HG02852 (cell line): ENCODE data around the gene LRRC75A.

Experiments
- ATAC-seq: cut with Tn5 transposase; IDR thresholded peaks from one replicate; pipeline ENCODE4 v1.9.1; 2021; ENCODE audit warnings: mild to moderate bottlenecking, moderate library complexity; ENCODE audit not compliant: unreplicated experiment

The LRRC75A gene

DNA sequence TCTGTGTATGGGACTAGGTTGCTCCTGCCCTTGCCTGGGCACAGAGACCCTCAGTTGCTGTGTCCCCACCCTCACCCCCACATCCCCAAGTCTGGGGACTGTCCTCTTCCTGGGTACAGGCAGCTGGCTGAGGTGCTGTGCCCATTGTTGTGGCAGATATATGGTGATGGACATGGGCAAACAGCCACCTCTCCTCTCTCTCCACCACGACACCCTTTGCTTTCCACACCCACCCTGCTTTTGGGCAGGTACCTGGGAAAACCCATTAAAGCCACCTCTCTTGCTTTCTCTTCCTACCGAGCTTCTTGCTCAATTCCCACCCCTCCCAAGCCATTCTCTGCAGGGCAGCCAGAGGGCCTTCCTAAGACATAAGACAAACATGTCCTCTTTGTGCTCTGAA is 54.9 kb downstream of the LRRC75A start:
- ATAC-seq = no peak

DNA sequence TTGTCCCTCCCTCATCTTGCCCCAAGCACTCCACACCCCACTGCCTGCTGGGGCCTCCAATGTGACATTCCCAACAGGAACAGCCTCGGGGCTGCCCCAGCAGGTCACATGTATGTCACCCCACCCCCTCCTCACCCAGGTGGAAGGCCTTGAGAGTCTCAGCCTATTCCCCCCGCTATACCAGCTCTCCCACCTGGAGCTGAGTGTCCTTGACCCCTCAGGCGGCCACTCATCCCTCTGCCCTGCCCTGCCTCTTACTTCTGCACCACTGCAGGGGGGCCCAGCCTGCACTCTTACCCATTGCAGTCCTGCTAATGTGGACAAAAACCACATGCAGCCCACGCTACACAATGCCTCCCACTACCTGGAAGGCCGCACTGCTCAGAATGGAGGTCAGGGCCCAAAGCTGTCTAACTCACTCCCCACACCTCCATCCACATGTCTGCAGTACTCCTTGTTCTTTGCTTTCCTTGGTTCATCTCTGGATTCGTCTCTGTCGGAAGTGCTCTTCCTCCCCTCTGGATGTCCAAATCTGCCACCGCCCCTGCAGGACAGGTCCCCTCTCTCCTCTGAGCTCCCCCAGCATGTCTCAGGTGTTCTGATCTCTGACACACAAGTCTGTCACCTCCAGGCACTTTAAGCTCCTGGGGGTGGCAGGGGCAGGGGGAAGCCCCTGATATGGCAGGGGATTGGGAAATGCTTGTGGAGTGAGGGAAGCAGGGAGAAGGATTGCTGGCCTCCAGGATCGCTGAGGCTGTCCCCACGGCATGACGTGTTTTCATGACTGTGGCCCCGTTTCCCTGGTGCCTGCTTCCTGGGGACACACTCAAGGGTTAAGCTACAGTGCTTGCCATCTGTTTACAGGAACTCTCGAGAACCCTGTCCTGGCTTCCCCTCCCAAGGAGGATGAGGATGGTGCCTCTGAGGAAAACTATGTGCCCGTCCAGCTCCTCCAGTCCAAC is 55.8 kb downstream of the LRRC75A start:
- no peak for ATAC-seq

DNA sequence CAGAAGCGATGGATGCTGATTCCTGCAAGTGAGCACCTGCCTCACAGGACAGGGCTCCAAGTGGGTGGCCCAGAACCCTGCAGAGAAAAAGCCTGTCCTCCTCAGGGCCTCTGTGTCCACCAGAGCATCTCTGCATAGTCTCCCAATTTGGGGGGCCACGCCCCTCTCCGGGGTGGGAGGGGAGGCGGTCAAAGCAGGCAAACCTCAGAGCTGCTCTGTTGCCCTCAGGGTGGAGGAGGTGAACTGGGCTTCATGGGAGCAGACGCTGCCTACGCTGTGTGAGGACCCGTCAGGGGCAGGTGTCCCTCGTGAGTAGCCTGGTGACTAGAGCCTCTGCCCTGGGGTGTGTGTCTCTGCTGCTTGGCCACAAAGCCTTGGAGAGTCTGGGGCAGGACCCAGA is 57.3 kb downstream of the LRRC75A start:
- no peak for ATAC-seq

DNA sequence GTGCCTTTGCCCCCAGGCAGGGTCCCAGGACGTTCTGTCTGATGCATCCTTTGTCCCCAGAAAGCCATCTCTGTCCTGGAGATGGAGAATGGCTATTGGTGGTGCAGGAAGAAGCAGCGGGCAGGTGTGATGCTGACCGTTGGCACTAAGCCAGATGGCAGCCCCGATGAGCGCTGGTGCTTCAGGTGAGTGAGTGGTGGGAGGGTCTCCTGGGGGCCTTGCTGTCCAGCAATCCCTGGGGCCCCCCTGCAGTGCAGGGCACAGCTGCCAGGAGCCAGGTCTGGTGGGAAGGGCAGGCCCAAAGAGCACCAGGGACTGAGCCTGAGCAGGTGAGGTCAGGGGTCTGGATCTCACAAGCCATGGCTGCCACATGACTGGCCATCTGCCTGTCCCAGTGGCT is 58.5 kb downstream of the LRRC75A start:
- ATAC-seq = no peak

DNA sequence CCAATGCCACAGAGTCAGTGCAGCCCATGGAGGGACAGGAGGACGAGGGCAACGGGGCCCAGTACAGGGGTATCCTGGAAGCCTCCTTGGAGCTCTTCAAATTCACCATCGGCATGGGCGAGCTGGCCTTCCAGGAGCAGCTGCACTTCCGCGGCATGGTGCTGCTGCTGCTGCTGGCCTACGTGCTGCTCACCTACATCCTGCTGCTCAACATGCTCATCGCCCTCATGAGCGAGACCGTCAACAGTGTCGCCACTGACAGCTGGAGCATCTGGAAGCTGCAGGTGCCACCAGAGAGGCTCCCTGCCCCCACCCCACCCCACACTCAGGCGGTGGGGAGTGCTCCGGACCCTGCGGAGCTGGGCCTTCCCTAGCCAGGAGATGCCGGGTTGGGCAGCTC is 60.0 kb downstream of the LRRC75A start:
- ATAC-seq = no peak

DNA sequence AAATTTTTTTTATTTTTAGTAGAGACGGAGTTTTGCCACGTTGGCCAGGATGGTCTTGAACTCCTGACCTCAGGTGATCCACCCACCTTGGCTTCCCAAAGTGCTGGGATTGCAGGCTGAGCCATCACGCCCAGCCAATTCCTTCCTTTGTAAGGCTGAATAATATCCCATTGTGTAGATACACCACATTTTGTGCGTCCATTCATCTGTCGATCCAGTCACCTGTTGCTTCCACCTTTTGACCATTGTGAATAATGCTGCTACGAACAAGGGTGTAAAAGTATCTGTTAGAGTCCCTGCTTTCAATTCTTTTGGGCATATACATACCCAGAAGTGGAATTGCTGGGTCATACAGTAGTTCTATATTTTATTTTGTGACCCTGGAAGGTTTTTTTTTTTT is 61.3 kb downstream of the LRRC75A start:
- no peak for ATAC-seq

DNA sequence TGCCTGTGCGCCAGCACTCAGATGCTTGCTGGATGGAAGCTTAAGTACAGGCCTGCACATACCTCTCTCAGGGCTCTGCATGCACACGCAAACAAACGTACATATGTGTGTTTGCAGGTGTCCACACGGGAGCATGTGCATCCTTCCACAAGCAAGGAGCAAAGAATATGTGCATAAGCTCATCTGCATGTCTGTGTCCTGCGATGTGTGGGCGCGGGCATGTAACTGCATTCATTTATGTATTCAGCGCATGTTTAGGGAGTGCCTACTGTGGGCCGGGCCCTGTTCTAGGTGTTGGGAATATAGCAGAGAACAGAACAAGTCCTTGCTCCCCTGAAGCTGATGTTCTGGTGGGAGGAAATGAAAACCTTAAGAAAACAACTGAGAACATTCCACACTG is 62.9 kb downstream of the LRRC75A start:
- ATAC-seq = no peak

DNA sequence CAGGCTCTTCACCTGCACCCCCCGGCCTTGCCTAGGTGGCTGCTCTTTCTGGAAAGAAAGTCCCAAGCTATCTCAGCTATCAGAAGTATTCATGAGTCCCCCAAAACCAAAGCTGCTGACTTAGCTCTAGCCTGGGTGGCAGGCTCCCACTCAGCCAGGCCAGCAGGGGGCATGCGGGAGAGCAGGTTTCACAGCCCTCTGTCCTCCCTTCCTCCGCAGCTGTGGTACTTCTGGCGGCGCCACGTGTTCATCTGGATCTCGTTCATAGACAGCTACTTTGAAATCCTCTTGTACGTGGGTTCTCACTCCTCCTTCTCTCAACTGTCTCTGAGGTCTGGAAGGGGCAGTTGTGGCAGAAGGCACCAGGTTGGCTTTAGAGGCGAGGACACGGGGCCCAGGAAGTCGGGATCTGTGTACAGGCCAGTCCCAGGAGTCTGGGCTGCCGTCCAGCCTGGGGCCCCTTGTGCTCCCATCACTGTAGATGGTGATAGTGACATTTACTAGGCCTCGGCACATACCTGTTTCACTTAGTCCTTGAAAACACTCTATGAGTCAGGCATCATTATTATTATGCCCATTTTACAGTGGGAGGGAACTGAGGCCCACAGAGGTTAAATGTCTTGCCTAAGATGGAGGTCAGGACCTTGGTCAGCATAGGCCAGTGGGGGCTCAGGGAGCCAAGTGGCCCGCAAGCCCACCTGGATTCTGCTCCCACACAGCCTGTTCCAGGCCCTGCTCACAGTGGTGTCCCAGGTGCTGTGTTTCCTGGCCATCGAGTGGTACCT is 63.7 kb downstream of the LRRC75A start:
- ATAC-seq = no peak

DNA sequence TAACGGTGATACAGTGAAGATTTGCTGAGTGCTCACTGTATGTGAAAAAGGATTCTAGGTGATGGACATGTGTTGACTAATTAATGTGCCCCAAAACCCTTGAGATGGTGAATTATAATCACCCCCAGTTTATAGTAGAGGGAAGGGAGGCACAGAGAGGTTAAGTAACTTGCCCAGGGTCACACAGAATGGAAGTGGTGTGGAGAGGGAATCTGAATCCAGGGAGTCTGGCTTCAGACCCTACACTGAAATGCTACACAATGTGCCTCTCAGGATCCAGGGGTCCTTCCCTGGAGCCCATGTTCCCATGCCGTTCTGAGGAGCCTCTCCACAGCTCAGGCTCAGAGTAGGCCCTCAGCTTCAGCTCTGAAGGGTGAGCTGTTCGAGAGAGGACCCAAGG is 65.0 kb downstream of the LRRC75A start:
- no peak for ATAC-seq

DNA sequence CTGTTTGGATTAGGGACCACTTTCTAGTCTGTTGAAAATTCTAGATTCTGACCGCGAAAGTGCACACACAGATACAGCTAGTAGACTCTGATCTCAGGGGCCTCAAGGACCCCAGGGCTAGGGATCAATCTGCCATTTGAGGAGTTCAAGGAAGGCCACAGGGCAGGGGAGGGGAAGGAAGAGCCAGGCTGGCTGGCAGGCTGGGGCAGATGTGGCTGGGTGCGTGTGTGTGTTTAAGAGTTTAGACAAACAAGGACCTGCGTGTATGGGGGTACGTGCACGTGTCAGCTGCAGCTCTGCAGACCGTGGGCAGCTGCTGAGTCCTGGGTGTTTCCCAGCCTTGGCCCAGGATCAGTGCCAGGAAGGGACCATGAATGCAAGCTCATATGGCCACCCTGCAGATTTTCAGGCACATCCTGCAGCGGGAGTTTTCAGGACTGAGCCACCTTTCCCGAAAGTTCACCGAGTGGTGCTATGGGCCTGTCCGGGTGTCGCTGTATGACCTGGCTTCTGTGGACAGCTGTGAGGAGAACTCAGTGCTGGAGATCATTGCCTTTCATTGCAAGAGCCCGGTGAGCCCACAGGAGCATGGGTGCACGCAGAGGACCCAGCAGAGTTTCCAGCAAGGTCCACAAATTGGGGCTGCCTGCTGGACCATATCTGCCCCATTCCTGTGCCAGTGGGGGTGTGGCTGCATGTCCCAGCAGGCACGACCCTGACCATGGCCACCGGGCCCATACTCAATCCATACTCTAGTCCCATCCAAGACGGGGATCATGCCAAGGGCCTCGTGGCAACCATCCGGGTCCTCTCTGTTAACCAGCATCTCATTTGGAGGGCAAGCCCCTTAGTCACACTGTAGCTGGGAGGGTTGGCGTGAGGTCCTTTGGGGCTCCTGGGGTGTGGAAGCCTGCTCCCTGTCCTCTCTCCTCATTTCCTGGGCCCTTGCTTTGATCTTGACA is 66.0 kb downstream of the LRRC75A start:
- ATAC-seq = no peak

DNA sequence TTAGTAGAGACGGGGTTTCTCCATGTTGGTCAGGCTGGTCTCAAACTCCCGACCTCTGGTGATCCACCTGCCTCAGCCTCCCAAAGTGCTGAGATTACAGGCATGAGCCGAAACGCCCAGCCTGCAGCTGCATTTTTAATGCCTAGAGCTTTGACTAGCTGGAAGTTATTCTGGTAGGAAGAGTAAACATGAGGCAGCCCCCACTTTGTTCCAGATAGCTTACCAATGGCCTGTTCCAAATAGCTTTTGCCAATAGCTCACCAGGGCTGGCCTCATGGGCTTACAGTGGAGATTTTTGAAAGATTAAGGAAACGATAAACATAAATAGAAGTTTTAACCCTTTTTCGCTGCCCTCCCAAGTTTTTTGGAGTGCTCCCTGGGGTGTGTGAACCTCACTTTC is 66.8 kb downstream of the LRRC75A start:
- ATAC-seq = no peak

DNA sequence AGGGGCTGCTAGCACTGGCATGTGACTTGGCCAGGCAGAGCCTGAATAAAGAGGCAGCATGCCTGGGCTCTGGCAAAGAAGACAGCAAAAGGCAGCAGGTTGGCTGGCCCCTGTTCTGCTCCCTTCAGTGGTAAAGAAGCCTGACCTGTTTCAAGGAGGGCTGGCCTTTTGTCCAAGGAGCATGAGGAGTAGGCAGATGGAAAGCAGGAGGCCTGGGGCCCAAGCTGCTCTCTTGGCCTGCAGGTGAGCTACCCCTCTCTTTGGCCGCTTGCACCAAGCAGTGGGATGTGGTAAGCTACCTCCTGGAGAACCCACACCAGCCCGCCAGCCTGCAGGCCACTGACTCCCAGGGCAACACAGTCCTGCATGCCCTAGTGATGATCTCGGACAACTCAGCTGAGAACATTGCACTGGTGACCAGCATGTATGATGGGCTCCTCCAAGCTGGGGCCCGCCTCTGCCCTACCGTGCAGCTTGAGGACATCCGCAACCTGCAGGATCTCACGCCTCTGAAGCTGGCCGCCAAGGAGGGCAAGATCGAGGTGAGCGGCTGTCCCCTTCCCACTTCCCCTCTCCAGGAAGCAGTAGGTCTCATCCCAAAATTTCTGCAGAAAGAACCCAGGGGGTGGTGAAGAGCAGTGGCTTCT is 68.6 kb downstream of the LRRC75A start:
- no peak for ATAC-seq

DNA sequence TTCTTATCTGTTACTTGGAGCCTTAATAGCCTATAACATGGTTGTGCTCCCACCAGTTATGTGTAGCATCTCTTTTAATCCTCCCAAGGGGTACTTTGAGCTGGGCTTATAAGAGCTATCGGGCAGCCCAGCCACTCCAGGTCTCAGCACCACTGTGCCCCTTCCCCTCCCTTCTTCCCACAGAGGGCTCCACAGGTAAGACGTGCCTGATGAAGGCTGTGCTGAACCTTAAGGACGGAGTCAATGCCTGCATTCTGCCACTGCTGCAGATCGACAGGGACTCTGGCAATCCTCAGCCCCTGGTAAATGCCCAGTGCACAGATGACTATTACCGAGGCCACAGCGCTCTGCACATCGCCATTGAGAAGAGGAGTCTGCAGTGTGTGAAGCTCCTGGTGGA is 69.6 kb downstream of the LRRC75A start:
- ATAC-seq = no peak

DNA sequence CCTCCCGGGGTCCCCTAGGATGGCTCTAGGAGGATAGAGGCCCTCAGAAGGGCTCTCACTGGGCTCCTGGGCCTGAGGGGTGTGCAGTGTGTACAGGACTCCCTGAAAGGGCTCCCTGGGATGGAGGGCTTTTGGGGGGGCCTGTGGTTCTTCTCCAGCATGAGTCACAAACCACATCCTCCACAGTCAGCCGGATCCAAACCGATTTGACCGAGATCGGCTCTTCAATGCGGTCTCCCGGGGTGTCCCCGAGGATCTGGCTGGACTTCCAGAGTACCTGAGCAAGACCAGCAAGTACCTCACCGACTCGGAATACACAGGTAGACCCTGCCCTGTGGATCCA is 72.1 kb downstream of the LRRC75A start:
- ATAC-seq = peak; percentile 11

DNA sequence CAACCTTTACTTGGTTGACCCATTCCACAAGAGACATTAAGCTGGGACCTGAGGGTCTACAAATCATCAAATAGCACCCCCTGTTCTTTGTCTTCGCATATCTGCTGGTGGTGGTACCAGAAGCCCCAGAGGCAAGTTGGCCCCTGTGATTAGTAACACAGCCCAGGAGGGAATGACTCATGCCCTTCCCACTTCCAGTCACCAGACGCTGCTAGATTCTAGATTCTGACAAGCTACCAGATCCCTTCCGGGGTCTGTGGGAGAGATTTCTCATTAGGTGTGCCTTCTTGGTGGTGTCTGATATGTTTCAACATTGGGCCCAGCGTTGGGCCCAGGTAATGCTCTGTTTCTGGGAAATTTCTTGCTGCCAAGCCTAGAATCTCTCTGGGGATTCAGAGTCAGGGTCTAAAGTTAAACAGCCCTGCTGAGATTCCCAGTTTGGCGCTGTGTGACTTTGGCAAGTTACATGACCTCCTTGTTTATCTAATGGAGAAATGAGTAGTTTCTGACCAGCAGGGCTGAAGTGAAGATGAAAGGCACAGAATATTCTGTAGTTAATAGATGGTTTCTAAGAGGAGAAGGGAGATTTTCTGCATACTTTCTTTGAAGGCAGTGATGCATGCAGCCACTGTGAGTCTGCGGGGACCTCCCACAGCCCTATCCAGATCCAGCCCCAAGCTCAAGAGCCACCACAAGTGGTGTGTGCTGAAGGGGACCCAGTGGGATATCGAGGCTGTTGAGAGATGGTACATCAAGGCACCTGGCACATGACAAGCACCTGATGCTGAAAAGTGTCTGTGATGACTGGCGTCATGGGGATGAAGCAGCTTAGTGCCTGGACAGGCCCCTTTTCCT is 72.7 kb downstream of the LRRC75A start:
- peak; percentile 44 for ATAC-seq

DNA sequence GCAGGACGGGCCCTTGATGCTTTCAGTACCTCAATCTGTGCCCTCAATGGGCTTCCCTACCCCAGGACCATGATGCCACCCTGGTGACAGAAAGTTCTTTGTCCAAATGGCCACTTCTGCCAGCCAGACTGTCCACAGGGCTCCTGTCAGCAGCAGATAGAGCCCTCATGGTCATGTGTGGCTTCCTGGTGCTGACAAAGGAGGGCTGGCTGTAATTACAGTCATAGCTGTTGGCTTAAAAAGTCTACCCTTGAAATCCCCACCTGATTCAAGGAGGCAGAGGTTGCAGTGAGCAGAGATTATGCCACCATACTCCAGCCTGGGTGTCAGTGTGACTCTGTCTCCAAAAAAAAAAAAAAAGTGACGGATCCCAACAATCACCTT is 73.3 kb downstream of the LRRC75A start:
- ATAC-seq = no peak

DNA sequence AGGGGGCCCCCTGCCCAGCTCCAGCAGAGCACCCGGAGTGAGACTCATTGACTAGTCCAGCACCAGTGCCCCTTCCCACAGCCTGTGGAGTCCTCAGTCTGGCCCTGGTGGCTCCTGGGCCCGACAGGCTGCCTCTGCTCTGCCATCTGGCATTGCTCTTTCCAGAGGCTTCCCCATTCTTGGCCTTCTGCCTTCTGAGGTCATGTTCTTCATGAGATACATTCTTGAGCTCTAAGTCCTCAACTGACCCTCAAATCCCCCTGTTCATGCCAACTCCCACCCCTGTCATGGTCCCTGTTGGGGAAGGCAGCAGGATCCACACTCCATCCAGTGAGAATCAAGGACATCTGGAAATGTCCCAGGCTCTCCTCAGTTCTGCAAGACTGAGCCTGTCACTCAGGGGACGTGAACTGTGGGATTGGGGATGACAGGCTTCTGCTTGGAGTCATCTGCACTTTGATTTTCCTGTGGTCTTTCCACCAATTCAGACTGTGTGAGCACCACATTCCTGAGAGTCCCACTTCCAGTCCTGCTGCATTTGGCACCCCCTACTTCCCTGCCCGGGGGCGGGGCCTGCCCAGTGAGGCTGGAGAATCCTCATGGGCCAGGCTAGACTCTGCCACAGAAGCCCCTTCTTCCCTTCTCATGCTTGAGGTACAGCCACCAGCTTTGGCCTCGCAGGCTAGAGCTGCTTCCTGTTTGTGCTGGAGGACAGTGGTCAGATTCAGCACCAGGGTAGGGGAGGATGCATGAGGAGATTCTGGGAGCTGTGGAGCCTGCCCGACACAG is 73.9 kb downstream of the LRRC75A start:
- no peak for ATAC-seq

DNA sequence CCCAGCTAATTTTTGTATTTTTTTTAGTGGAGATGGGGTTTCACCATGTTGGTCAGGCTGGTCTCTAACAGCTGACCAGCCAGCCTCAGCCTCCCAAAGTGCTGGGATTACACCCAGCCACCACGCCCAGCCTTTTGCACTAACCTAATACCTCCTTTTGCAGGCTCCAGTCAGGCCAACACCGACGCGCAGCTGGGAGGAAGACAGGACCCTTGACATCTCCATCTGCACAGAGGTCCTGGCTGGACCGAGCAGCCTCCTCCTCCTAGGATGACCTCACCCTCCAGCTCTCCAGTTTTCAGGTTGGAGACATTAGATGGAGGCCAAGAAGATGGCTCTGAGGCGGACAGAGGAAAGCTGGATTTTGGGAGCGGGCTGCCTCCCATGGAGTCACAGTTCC is 74.6 kb downstream of the LRRC75A start:
- no peak for ATAC-seq
